Measurements from ENCODE around the gene MYO15A.

Gene MYO15A

GRCh38 chr17:18191236-18191667 is 82.7 kb downstream of the MYO15A start:
- Histone ChIP-seq H3K4me1 (ENCODE audit: low read length) (peaks cover 14% of the 10 kb centered on the region; the same call in 1 of the 2 replicates), H3K4me2 (ENCODE audit: low read depth, low read length) (no peak overlapping the region), H3K27ac (ENCODE audit: low read length) (no peak overlapping the region)

GRCh38 chr17:18191967-18192366 is 83.4 kb downstream of the MYO15A start:
- H3K4me1 ChIP-seq (ENCODE audit: low read length) = peaks cover 7% of the 10 kb centered on the region; the same call in 1 of the 2 replicates
- no peaks in the 10 kb centered on the region for H3K27me3 ChIP-seq (replicated peaks; ENCODE audit: insufficient read depth, low read length)
- no peaks in the 10 kb centered on the region for H3K36me3 ChIP-seq (replicated peaks; ENCODE audit: insufficient read depth, low read length)
- H3K27ac ChIP-seq (ENCODE audit: low read length) = no peak overlapping the region
- DNase-seq = no peak
- no peaks in the 10 kb centered on the region for H3K9me3 ChIP-seq (replicated peaks; ENCODE audit: insufficient read depth, low read length)
- no peak for TF ChIP-seq EZH2phosphoT487 (IDR thresholded peaks at IDR 0.05; ENCODE audit: low read length)
- TF ChIP-seq, protein P1, sequence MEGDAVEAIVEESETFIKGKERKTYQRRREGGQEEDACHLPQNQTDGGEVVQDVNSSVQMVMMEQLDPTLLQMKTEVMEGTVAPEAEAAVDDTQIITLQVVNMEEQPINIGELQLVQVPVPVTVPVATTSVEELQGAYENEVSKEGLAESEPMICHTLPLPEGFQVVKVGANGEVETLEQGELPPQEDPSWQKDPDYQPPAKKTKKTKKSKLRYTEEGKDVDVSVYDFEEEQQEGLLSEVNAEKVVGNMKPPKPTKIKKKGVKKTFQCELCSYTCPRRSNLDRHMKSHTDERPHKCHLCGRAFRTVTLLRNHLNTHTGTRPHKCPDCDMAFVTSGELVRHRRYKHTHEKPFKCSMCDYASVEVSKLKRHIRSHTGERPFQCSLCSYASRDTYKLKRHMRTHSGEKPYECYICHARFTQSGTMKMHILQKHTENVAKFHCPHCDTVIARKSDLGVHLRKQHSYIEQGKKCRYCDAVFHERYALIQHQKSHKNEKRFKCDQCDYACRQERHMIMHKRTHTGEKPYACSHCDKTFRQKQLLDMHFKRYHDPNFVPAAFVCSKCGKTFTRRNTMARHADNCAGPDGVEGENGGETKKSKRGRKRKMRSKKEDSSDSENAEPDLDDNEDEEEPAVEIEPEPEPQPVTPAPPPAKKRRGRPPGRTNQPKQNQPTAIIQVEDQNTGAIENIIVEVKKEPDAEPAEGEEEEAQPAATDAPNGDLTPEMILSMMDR (IDR thresholded peaks at IDR 0.05; ENCODE audit: low read length) = peak; percentile 26
- H3K4me2 ChIP-seq (ENCODE audit: low read depth, low read length) = no peak overlapping the region
- H3K9me2 ChIP-seq (replicated peaks; ENCODE audit: insufficient read depth, low read length) = no peaks in the 10 kb centered on the region
- H3K4me3 ChIP-seq (ENCODE audit: low read length) = no peak overlapping the region
- H3K79me2 ChIP-seq (ENCODE audit: low read length) = peaks cover 92% of the 10 kb centered on the region
- H4K20me1 ChIP-seq (ENCODE audit: insufficient read depth, low read length) = peaks cover 18% of the 10 kb centered on the region
- no peak overlapping the region for H2AFZ ChIP-seq (ENCODE audit: low read length)
- H3F3A ChIP-seq (ENCODE audit: insufficient read depth, low read length) = no peaks in the 10 kb centered on the region
- no peak overlapping the region for H3K9ac ChIP-seq (ENCODE audit: low read length)

More at GRCh38 chr17:18191236-18191667, 82.7 kb downstream of the MYO15A start:
- no peak overlapping the region for H2AFZ ChIP-seq (ENCODE audit: low read length)
- no peaks in the 10 kb centered on the region for H3K9me2 ChIP-seq (replicated peaks; ENCODE audit: insufficient read depth, low read length)
- no peaks in the 10 kb centered on the region for H3K27me3 ChIP-seq (replicated peaks; ENCODE audit: insufficient read depth, low read length)
- TF ChIP-seq EZH2 (optimal IDR thresholded peaks at IDR 0.05; ENCODE audit: low read depth, low read length) (no peak), EZH2phosphoT487 (IDR thresholded peaks at IDR 0.05; ENCODE audit: low read length) (no peak)
- TF ChIP-seq, protein P1 (IDR thresholded peaks at IDR 0.05; ENCODE audit: low read length) = no peak
- H3K36me3 ChIP-seq (replicated peaks; ENCODE audit: insufficient read depth, low read length) = no peaks in the 10 kb centered on the region
- no peak for DNase-seq
- H3K9ac ChIP-seq (ENCODE audit: low read length) = no peak overlapping the region
- no peaks in the 10 kb centered on the region for H3K9me3 ChIP-seq (replicated peaks; ENCODE audit: insufficient read depth, low read length)
- no peaks in the 10 kb centered on the region for H3F3A ChIP-seq (ENCODE audit: insufficient read depth, low read length)
- H3K4me3 ChIP-seq (ENCODE audit: low read length) = no peak overlapping the region
- peaks cover 25% of the 10 kb centered on the region for H4K20me1 ChIP-seq (ENCODE audit: insufficient read depth, low read length)
- peaks cover 94% of the 10 kb centered on the region for H3K79me2 ChIP-seq (ENCODE audit: low read length)

DNA sequence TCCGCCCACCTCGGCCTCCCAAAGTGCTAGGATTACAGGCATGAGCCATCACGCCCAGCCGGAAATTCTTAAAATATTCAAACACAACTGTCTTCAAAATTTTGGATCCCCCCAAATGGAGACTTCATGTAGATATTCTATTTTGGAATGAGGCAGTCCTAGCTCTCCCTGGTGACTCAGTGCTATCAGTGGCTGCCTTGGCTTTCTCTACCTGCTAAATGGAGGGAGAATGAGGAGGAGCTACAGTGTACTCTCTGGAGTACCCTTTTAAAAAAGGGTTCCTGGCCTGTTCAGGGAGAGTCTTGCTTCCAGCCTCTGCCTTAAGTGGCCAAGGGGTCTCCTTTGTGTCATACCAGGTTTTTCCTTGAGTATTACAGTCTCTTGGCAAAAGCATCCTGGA is 85.8 kb downstream of the MYO15A start:
- Histone ChIP-seq H3K9ac (ENCODE audit: low read length) (no peak overlapping the region), H3K4me2 (ENCODE audit: low read depth, low read length) (no peak overlapping the region), H3K9me2 (replicated peaks; ENCODE audit: insufficient read depth, low read length) (no peaks in the 10 kb centered on the region), H2AFZ (ENCODE audit: low read length) (no peak overlapping the region), H4K20me1 (ENCODE audit: insufficient read depth, low read length) (peaks cover 6% of the 10 kb centered on the region; the same call in 1 of the 2 replicates), H3K79me2 (ENCODE audit: low read length) (peaks cover 93% of the 10 kb centered on the region), H3F3A (ENCODE audit: insufficient read depth, low read length) (no peaks in the 10 kb centered on the region), H3K27me3 (replicated peaks; ENCODE audit: insufficient read depth, low read length) (no peaks in the 10 kb centered on the region), H3K27ac (ENCODE audit: low read length) (no peak overlapping the region), H3K36me3 (replicated peaks; ENCODE audit: insufficient read depth, low read length) (no peaks in the 10 kb centered on the region), H3K4me1 (ENCODE audit: low read length) (no peaks in the 10 kb centered on the region), H3K4me3 (ENCODE audit: low read length) (no peak overlapping the region), H3K9me3 (replicated peaks; ENCODE audit: insufficient read depth, low read length) (no peaks in the 10 kb centered on the region)
- DNase-seq = no peak
- TF ChIP-seq EZH2 (optimal IDR thresholded peaks at IDR 0.05; ENCODE audit: low read depth, low read length) (no peak), EZH2phosphoT487 (IDR thresholded peaks at IDR 0.05; ENCODE audit: low read length) (no peak)
- TF ChIP-seq, protein P1 (IDR thresholded peaks at IDR 0.05; ENCODE audit: low read length) = no peak
